Type B pancreatic cell (in vitro differentiated cells): ENCODE data around the gene RBM39. TPM values are rescaled to one million over a fixed set of nuclear protein-coding genes. Genes with fewer than 3 reads are reported as not detected.
"Not testable (repeated sequence)": the region's sequence is repeated elsewhere in the genome, so short reads cannot be mapped to it uniquely, and the experiment has no call there.

ENCODE experiments used
- DNase-seq: peaks from one replicate; pipeline ENCODE4 v3.0.0; 2021; ENCODE audit warnings: mixed read lengths; ENCODE audit not compliant: unreplicated experiment; ENCODE audit errors: extremely low spot score
- H3K27ac Mint-ChIP-seq: 2 replicates; pipeline ENCODE4 v1.8.0; 2021; ENCODE audit warnings: mild to moderate bottlenecking, mixed read lengths
- H3K27me3 Mint-ChIP-seq: 2 replicates; pipeline ENCODE4 v1.8.0; 2021; ENCODE audit warnings: mixed read lengths
- H3K36me3 Mint-ChIP-seq: 2 replicates; pipeline ENCODE4 v1.8.0; 2021; ENCODE audit warnings: mixed read lengths
- H3K4me1 Mint-ChIP-seq: one replicate; pipeline ENCODE4 v1.8.0; 2021; ENCODE audit warnings: mixed read lengths; ENCODE audit not compliant: unreplicated experiment
- H3K4me3 Mint-ChIP-seq: 2 replicates; pipeline ENCODE4 v1.8.0; 2021; ENCODE audit warnings: mild to moderate bottlenecking, mixed read lengths
- H3K9me3 Mint-ChIP-seq: 2 replicates; pipeline ENCODE4 v1.8.0; 2021; ENCODE audit warnings: mixed read lengths
- CTCF ChIP-seq: fragments of 200-600 bp; sonication (generic); conservative IDR thresholded peaks from 2 replicates; pipeline ENCODE4 v1.5.0; 2021; ENCODE audit warnings: antibody characterized with exemption, mild to moderate bottlenecking
- total RNA-seq: library from RNA; stranded (reverse); gene quantifications from 2 replicates; pipeline ENCODE4 v1.2.1, GENCODE V29; 2021; ENCODE audit warnings: low replicate concordance

The RBM39 gene
- total RNA-seq, 1 donor from 2014 or later, result 398 TPM

GRCh38 chr20:35711588-35712209 is 30.4 kb downstream of the RBM39 start:
- Mint-ChIP-seq H3K4me3 (no peak overlapping the region), H3K4me1 (no peaks in the 10 kb centered on the region), H3K9me3 (no peaks in the 10 kb centered on the region), H3K36me3 (peaks cover 45% of the 10 kb centered on the region), H3K27ac (no peak overlapping the region), H3K27me3 (no peaks in the 10 kb centered on the region)
- no peak for TF ChIP-seq CTCF
- DNase-seq, result no peak

- Mint-ChIP-seq H3K27ac (no peak overlapping the region), H3K27me3 (no peaks in the 10 kb centered on the region), H3K36me3 (peaks cover 41% of the 10 kb centered on the region), H3K4me3 (no peak overlapping the region), H3K4me1 (no peaks in the 10 kb centered on the region), H3K9me3 (no peaks in the 10 kb centered on the region)
- DNase-seq, result no peak
- no peak for TF ChIP-seq CTCF
Measured at GRCh38 chr20:35710884-35711587, 31.0 kb downstream of the RBM39 start.

GRCh38 chr20:35710039-35710438 is 32.0 kb downstream of the RBM39 start:
- Mint-ChIP-seq H3K36me3 (peaks cover 38% of the 10 kb centered on the region), H3K27me3 (no peaks in the 10 kb centered on the region), H3K27ac (no peak overlapping the region), H3K4me3 (no peak overlapping the region), H3K9me3 (no peaks in the 10 kb centered on the region), H3K4me1 (no peaks in the 10 kb centered on the region)
- no peak for TF ChIP-seq CTCF
- DNase-seq, result no peak

GRCh38 chr20:35709259-35709658 is 32.8 kb downstream of the RBM39 start:
- Mint-ChIP-seq H3K4me1 (no peaks in the 10 kb centered on the region), H3K4me3 (no peak overlapping the region), H3K27ac (peak overlapping the region; percentile 12), H3K36me3 (peaks cover 36% of the 10 kb centered on the region), H3K9me3 (no peaks in the 10 kb centered on the region), H3K27me3 (no peaks in the 10 kb centered on the region)
- DNase-seq, result no peak
- no peak for TF ChIP-seq CTCF

GRCh38 chr20:35708502-35708901 is 33.6 kb downstream of the RBM39 start:
- no peak for TF ChIP-seq CTCF
- Mint-ChIP-seq H3K36me3 (peaks cover 33% of the 10 kb centered on the region), H3K9me3 (no peaks in the 10 kb centered on the region), H3K27me3 (no peaks in the 10 kb centered on the region), H3K4me1 (no peaks in the 10 kb centered on the region), H3K27ac (no peak overlapping the region), H3K4me3 (no peak overlapping the region)
- no peak for DNase-seq

- H3K4me1 Mint-ChIP-seq, H3K27me3 Mint-ChIP-seq, H3K27ac Mint-ChIP-seq, DNase-seq, H3K9me3 Mint-ChIP-seq, H3K4me3 Mint-ChIP-seq: not testable (repeated sequence)
- H3K36me3 Mint-ChIP-seq, result peaks cover 31% of the 10 kb centered on the region
Measured at GRCh38 chr20:35706591-35707529, 35.2 kb downstream of the RBM39 start.

- not testable (repeated sequence) for H3K4me3 Mint-ChIP-seq, H3K27me3 Mint-ChIP-seq, H3K9me3 Mint-ChIP-seq, H3K4me1 Mint-ChIP-seq, DNase-seq
- H3K27ac Mint-ChIP-seq, result peak overlapping the region; percentile 23
- H3K36me3 Mint-ChIP-seq, result peaks cover 25% of the 10 kb centered on the region
Measured at GRCh38 chr20:35705894-35706293, 36.2 kb downstream of the RBM39 start.
